SK-N-MC (cell line): Measurements from ENCODE around the gene SOX11.

Experiments
- EZH2 ChIP-seq: fragments of 200-600 bp; sonication (generic); IDR thresholded peaks from one replicate; pipeline ENCODE4 v1.6.1; 2017; ENCODE audit warnings: antibody characterized with exemption
- FOXP2 ChIP-seq: optimal IDR thresholded peaks from 2 replicates; pipeline ENCODE3; 2011; ENCODE audit warnings: mild to moderate bottlenecking, moderate library complexity; ENCODE audit not compliant: insufficient read depth; ENCODE audit errors: extremely low read length, control extremely low read depth
- POLR2AphosphoS5 ChIP-seq: IDR thresholded peaks from 2 replicates; pipeline ENCODE4 v1.6.1; 2012; ENCODE audit warnings: mild to moderate bottlenecking, low read depth, low read length, borderline replicate concordance

GRCh38 chr2:5713101-5713500 lies 20.9 kb downstream of the SOX11 start:
- TF ChIP-seq POLR2AphosphoS5 (no peak), EZH2 (no peak), FOXP2 (no peak)
